ENCODE results near the gene SLC2A13. TPM values are rescaled to one million over a fixed set of nuclear protein-coding genes. Genes with fewer than 3 reads are reported as not detected.

SLC2A13 gene
- total and polyA plus RNA-seq, 10 of the 15 experiments (the other 5 are each of a cell fraction or from before 2014, with no cell fraction given): 0.05 to 3.7 (median 0.25) TPM

DNA sequence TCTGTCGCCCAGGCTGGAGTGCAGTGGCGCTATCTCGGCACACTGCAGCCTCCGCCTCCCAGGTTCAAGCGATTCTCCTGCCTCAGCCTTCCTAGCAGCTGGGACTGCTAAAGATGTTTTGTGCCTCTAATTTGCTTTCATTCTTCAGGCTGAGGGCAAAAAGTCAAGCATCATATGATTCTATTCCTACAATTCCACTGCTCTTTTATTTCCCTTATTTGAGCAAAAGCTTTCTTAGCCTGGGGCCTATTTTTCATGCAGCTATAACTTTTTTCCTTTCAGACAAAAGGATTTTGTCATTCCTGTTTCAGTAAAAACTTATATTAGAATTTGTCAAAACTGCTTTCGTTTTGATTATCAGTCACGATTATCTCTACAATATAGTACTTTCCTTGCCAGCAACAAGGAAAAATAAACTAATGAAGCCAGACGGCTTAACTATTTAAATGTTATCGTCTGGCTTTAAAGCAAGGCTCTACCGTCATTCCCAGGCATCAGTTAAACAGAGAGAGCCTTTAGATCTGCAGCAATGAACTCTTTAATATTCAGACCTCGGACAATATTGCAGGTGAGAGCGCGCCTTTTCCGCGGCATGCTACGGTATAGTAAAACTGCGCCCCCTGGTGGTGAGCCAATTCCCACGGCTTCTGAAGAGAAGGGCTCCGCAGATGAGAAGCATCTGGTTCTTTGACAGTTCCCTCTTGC, 1.4 kb upstream of the SLC2A13 start (continued):
- TF ChIP-seq BRCA1 (IDR thresholded peaks at IDR 0.05; ENCODE audit: low read depth, low read length) (no peak), NR2F1 (conservative IDR thresholded peaks at IDR 0.05) (0 out of 2 replicates have a peak, but pooled peaks have one; percentile 7), SMC3 (IDR thresholded peaks at IDR 0.05; ENCODE audit: borderline replicate concordance, low read length) (peak; percentile 71), SUPT20H (IDR thresholded peaks at IDR 0.05; ENCODE audit: borderline replicate concordance, control insufficient read depth, low read depth, low read length) (no peak), PML (IDR thresholded peaks at IDR 0.05; ENCODE audit: low read length) (no peak), HCFC1 (IDR thresholded peaks at IDR 0.05; ENCODE audit: low read length) (no peak), FOS (IDR thresholded peaks at IDR 0.05; ENCODE audit: borderline replicate concordance, extremely low read depth, insufficient read length) (no peak), BACH1 (IDR thresholded peaks at IDR 0.05; ENCODE audit: borderline replicate concordance) (no peak), BHLHE40 (IDR thresholded peaks at IDR 0.05; ENCODE audit: borderline replicate concordance in 1 of 2, low read depth in 2 of 2, low read length in 1 of 2) (0 out of 4 replicates have a peak, but pooled peaks of 1 of the 2 experiments have one; percentile 24), RAD21 (IDR thresholded peaks at IDR 0.05; ENCODE audit: insufficient read depth, low read depth, low read length) (peak; percentile 63), CHD2 (IDR thresholded peaks at IDR 0.05; ENCODE audit: borderline replicate concordance, low read depth, low read length) (no peak), ZNF622 (IDR thresholded peaks at IDR 0.05) (no peak), GABPA (IDR thresholded peaks at IDR 0.05; ENCODE audit: low read depth) (no peak), RCOR1 (conservative IDR thresholded peaks at IDR 0.05; ENCODE audit: low read depth, low read length) (no peak), NR2C2 (IDR thresholded peaks at IDR 0.05; ENCODE audit: borderline replicate concordance, control insufficient read depth, insufficient read length, low read depth) (no peak)
- TF ChIP-seq, protein P1, sequence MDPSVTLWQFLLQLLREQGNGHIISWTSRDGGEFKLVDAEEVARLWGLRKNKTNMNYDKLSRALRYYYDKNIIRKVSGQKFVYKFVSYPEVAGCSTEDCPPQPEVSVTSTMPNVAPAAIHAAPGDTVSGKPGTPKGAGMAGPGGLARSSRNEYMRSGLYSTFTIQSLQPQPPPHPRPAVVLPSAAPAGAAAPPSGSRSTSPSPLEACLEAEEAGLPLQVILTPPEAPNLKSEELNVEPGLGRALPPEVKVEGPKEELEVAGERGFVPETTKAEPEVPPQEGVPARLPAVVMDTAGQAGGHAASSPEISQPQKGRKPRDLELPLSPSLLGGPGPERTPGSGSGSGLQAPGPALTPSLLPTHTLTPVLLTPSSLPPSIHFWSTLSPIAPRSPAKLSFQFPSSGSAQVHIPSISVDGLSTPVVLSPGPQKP (IDR thresholded peaks at IDR 0.05; ENCODE audit: low read depth, low read length): no peak
- TF ChIP-seq, protein P2, sequence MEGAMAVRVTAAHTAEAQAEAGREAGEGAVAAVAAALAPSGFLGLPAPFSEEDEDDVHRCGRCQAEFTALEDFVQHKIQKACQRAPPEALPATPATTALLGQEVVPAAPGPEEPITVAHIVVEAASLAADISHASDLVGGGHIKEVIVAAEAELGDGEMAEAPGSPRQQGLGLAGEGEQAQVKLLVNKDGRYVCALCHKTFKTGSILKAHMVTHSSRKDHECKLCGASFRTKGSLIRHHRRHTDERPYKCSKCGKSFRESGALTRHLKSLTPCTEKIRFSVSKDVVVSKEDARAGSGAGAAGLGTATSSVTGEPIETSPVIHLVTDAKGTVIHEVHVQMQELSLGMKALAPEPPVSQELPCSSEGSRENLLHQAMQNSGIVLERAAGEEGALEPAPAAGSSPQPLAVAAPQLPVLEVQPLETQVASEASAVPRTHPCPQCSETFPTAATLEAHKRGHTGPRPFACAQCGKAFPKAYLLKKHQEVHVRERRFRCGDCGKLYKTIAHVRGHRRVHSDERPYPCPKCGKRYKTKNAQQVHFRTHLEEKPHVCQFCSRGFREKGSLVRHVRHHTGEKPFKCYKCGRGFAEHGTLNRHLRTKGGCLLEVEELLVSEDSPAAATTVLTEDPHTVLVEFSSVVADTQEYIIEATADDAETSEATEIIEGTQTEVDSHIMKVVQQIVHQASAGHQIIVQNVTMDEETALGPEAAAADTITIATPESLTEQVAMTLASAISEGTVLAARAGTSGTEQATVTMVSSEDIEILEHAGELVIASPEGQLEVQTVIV (IDR thresholded peaks at IDR 0.05; ENCODE audit: borderline replicate concordance, partially characterized antibody): no peak
- TF ChIP-seq, protein P3, sequence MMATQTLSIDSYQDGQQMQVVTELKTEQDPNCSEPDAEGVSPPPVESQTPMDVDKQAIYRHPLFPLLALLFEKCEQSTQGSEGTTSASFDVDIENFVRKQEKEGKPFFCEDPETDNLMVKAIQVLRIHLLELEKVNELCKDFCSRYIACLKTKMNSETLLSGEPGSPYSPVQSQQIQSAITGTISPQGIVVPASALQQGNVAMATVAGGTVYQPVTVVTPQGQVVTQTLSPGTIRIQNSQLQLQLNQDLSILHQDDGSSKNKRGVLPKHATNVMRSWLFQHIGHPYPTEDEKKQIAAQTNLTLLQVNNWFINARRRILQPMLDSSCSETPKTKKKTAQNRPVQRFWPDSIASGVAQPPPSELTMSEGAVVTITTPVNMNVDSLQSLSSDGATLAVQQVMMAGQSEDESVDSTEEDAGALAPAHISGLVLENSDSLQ (IDR thresholded peaks at IDR 0.05): peak; percentile 40; the same call in 1 of the 2 replicates
- TF ChIP-seq, protein P4, sequence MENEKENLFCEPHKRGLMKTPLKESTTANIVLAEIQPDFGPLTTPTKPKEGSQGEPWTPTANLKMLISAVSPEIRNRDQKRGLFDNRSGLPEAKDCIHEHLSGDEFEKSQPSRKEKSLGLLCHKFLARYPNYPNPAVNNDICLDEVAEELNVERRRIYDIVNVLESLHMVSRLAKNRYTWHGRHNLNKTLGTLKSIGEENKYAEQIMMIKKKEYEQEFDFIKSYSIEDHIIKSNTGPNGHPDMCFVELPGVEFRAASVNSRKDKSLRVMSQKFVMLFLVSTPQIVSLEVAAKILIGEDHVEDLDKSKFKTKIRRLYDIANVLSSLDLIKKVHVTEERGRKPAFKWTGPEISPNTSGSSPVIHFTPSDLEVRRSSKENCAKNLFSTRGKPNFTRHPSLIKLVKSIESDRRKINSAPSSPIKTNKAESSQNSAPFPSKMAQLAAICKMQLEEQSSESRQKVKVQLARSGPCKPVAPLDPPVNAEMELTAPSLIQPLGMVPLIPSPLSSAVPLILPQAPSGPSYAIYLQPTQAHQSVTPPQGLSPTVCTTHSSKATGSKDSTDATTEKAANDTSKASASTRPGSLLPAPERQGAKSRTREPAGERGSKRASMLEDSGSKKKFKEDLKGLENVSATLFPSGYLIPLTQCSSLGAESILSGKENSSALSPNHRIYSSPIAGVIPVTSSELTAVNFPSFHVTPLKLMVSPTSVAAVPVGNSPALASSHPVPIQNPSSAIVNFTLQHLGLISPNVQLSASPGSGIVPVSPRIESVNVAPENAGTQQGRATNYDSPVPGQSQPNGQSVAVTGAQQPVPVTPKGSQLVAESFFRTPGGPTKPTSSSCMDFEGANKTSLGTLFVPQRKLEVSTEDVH (IDR thresholded peaks at IDR 0.05; ENCODE audit: low read depth, partially characterized antibody): no peak
- TF ChIP-seq, protein P5, sequence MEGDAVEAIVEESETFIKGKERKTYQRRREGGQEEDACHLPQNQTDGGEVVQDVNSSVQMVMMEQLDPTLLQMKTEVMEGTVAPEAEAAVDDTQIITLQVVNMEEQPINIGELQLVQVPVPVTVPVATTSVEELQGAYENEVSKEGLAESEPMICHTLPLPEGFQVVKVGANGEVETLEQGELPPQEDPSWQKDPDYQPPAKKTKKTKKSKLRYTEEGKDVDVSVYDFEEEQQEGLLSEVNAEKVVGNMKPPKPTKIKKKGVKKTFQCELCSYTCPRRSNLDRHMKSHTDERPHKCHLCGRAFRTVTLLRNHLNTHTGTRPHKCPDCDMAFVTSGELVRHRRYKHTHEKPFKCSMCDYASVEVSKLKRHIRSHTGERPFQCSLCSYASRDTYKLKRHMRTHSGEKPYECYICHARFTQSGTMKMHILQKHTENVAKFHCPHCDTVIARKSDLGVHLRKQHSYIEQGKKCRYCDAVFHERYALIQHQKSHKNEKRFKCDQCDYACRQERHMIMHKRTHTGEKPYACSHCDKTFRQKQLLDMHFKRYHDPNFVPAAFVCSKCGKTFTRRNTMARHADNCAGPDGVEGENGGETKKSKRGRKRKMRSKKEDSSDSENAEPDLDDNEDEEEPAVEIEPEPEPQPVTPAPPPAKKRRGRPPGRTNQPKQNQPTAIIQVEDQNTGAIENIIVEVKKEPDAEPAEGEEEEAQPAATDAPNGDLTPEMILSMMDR (IDR thresholded peaks at IDR 0.05 in 2 of 3, conservative IDR thresholded peaks at IDR 0.05 in 1 of 3; ENCODE audit: control insufficient read depth in 2 of 3, extremely low read depth in 1 of 3, insufficient read depth in 1 of 3, low read depth in 3 of 3, low read length in 3 of 3): peak; percentile 77 to 87 (median 86)

Data from GM12878 (cell line).